Thoracic aorta (tissue), 2 donors: ENCODE measurements around the gene FBXL14. TPM values are rescaled to one million over a fixed set of nuclear protein-coding genes. Genes with fewer than 3 reads are reported as not detected.

Experiments used
- ATAC-seq: fragments of 150-250 bp; one replicate; pipeline ENCODE4 v1.8.0; 2017; ENCODE audit warnings: low read depth; ENCODE audit not compliant: insufficient number of reproducible peaks, low FRiP score
- DNase-seq: peaks from one replicate; pipeline ENCODE4 v3.0.0-alpha.2; 2020; ENCODE audit warnings: low spot score
- H3K27ac ChIP-seq, 2 donors: fragments of 200-600 bp; sonication (generic); 1 replicate in 1 of 2; 2 replicates in 1 of 2; pipeline ENCODE4 v1.5.1; 2016; ENCODE audit warnings: mild to moderate bottlenecking in 2 of 2, moderate library complexity in 2 of 2
- H3K27me3 ChIP-seq: fragments of 200-600 bp; sonication (generic); replicated peaks from 2 replicates; pipeline ENCODE4 v1.6.0; 2016; ENCODE audit warnings: mild to moderate bottlenecking; ENCODE audit not compliant: insufficient read depth
- H3K36me3 ChIP-seq: fragments of 200-600 bp; sonication (generic); one replicate; pipeline ENCODE4 v1.5.1; 2016
- H3K4me1 ChIP-seq, 2 donors: fragments of 200-600 bp; sonication (generic); 1 replicate in 1 of 2; 2 replicates in 1 of 2; pipeline versions ENCODE4 v1.5.1 to v1.6.0; 2016; ENCODE audit warnings: low read depth in 2 of 2, mild to moderate bottlenecking in 1 of 2; ENCODE audit not compliant: control insufficient read depth in 1 of 2
- H3K4me3 ChIP-seq: fragments of 200-600 bp; sonication (generic); 2 replicates; pipeline ENCODE4 v1.5.1; 2016; ENCODE audit warnings: mild to moderate bottlenecking
- H3K9me3 ChIP-seq: fragments of 200-600 bp; sonication (generic); 2 replicates; pipeline ENCODE4 v1.5.1; 2016
- CTCF ChIP-seq: fragments of 200-600 bp; sonication (generic); IDR thresholded peaks from one replicate; pipeline ENCODE4 v1.5.1; 2019; ENCODE audit warnings: antibody characterized with exemption
- total RNA-seq, 2 donors: library from RNA; depleted of rRNA; stranded (reverse); fragments of >200 nt; gene quantifications; one replicate each; pipeline versions ENCODE4 v1.1.0 to v1.2.3, GENCODE V29; 2016

Gene FBXL14
- total RNA-seq, 2 donors from 2014 or later: 15.0 to 17.0 TPM

GRCh38 chr12:1531654-1532374 lies 62.6 kb downstream of the FBXL14 start:
- Histone ChIP-seq H3K9me3 (no peaks in the 10 kb centered on the region), H3K4me1 (peaks cover 0 to 14% of the 10 kb centered on the region in 2 donors), H3K27ac (no peak overlapping the region), H3K27me3 (peaks cover 11% of the 10 kb centered on the region), H3K36me3 (no peaks in the 10 kb centered on the region), H3K4me3 (peak overlapping the region; percentile 74)
- TF ChIP-seq CTCF: no peak
- DNase-seq: no peak
- ATAC-seq: no peak

- no peak for DNase-seq
- no peak for ATAC-seq
- no peak for TF ChIP-seq CTCF
- Histone ChIP-seq H3K36me3 (no peaks in the 10 kb centered on the region), H3K4me1 (peaks cover 0 to 14% of the 10 kb centered on the region in 2 donors), H3K27ac (no peak overlapping the region), H3K4me3 (peak overlapping the region; percentile 74), H3K27me3 (peaks cover 11% of the 10 kb centered on the region), H3K9me3 (no peaks in the 10 kb centered on the region)
Measured at GRCh38 chr12:1531153-1531653, 63.2 kb downstream of the FBXL14 start.

- H3K27me3 ChIP-seq: peaks cover 11% of the 10 kb centered on the region
- no peaks in the 10 kb centered on the region for H3K36me3 ChIP-seq
- no peak for TF ChIP-seq CTCF
- no peak for ATAC-seq
- H3K27ac ChIP-seq: no peak overlapping the region
- H3K4me1 ChIP-seq: peaks cover 0 to 14% of the 10 kb centered on the region in 2 donors
- H3K9me3 ChIP-seq: no peaks in the 10 kb centered on the region
- H3K4me3 ChIP-seq: peak overlapping the region; percentile 74
- DNase-seq: no peak
Measured at GRCh38 chr12:1530592-1531152, 63.7 kb downstream of the FBXL14 start.

- Histone ChIP-seq H3K4me3 (peak overlapping the region; percentile 72), H3K27me3 (peaks cover 11% of the 10 kb centered on the region), H3K27ac (no peak overlapping the region), H3K36me3 (no peaks in the 10 kb centered on the region), H3K4me1 (peaks cover 0 to 14% of the 10 kb centered on the region in 2 donors), H3K9me3 (no peaks in the 10 kb centered on the region)
- TF ChIP-seq CTCF: no peak
- DNase-seq (no peak), ATAC-seq (no peak)
Measured at GRCh38 chr12:1529862-1530591, 64.4 kb downstream of the FBXL14 start.
